GM12873 (cell line): ENCODE results near the gene CES1.

Experiments
- CTCF ChIP-seq: IDR thresholded peaks from 2 replicates; pipeline ENCODE4 v1.5.1; 2012; ENCODE audit warnings: low read depth, mild to moderate bottlenecking, moderate library complexity, low read length, control low read depth; ENCODE audit not compliant: insufficient read depth; ENCODE audit errors: missing control alignments

CES1 gene

GRCh38 chr16:55842369-55843104, 9.6 kb upstream of the CES1 start:
- peak; percentile 63 for TF ChIP-seq CTCF

GRCh38 chr16:55839115-55839514, 6.2 kb upstream of the CES1 start:
- no peak for TF ChIP-seq CTCF

- TF ChIP-seq CTCF, result no peak
Observed at GRCh38 chr16:55836158-55836611, 3.3 kb upstream of the CES1 start.

- no peak for TF ChIP-seq CTCF
Observed at GRCh38 chr16:55835581-55835980, 2.7 kb upstream of the CES1 start.

- no peak for TF ChIP-seq CTCF
Observed at GRCh38 chr16:55834049-55834448, 1.2 kb upstream of the CES1 start.

- no peak for TF ChIP-seq CTCF
Observed at GRCh38 chr16:55832425-55832772, 497 bp downstream of the CES1 start.

GRCh38 chr16:55830658-55831294, 2.1 kb downstream of the CES1 start:
- TF ChIP-seq CTCF, result no peak
